ENCODE measurements around the gene TLE2. TPM values are rescaled to one million over a fixed set of nuclear protein-coding genes. Genes with fewer than 3 reads are reported as not detected.

TLE2 gene
- total RNA-seq, 1 experiment from 2014 or later, result 35.6 TPM

- peak overlapping the region; percentile 81 for H3K9ac ChIP-seq (ENCODE audit: low read length)
- BruUV-seq (replicated peaks), result no TSS peak
- intact Hi-C loops (cut with micrococcal nuclease), result no loop called here
- TF ChIP-seq CTCF (IDR thresholded peaks at IDR 0.05 in 2 of 3, conservative IDR thresholded peaks at IDR 0.05 in 1 of 3; ENCODE audit: borderline replicate concordance in 1 of 3, insufficient read depth in 1 of 3, low read depth in 2 of 3, low read length in 2 of 3) (peak in 2 of 3 experiments; percentile 17 to 26; a peak in 3 of 6 replicates), CEBPB (IDR thresholded peaks at IDR 0.05; ENCODE audit: low read depth) (no peak), ZFX (IDR thresholded peaks at IDR 0.05) (peak; percentile 61), ZNF274 (IDR thresholded peaks at IDR 0.05; ENCODE audit: low read depth, low read length) (no peak), TCF7L2 (IDR thresholded peaks at IDR 0.05; ENCODE audit: borderline replicate concordance, extremely low read depth, insufficient read depth, insufficient read length) (no peak), ELF1 (IDR thresholded peaks at IDR 0.05; ENCODE audit: borderline replicate concordance, low read depth) (no peak), CBX3 (IDR thresholded peaks at IDR 0.05; ENCODE audit: low read depth) (no peak), EZH2 (IDR thresholded peaks at IDR 0.05) (no peak), JUND (IDR thresholded peaks at IDR 0.05) (no peak), SP1 (IDR thresholded peaks at IDR 0.05; ENCODE audit: low read depth) (no peak), EGR1 (IDR thresholded peaks at IDR 0.05; ENCODE audit: low read depth) (peak; percentile 69), ZBTB33 (IDR thresholded peaks at IDR 0.05; ENCODE audit: extremely low read depth, insufficient replicate concordance, low read length) (no peak), REST (IDR thresholded peaks at IDR 0.05; ENCODE audit: low read depth) (no peak), POLR2AphosphoS5 (IDR thresholded peaks at IDR 0.05; ENCODE audit: low read depth, low read length) (peak; percentile 36; the same call in 1 of the 2 replicates), YY1 (IDR thresholded peaks at IDR 0.05; ENCODE audit: extremely low read depth, insufficient replicate concordance, low read depth, low read length) (no peak), FOSL1 (IDR thresholded peaks at IDR 0.05; ENCODE audit: low read depth) (no peak), EZH2phosphoT487 (IDR thresholded peaks at IDR 0.05; ENCODE audit: borderline replicate concordance) (no peak), ATF3 (IDR thresholded peaks at IDR 0.05) (no peak)
Measured at GRCh38 chr19:3061182-3062161, 32.4 kb upstream of the TLE2 start.

More at GRCh38 chr19:3061182-3062161, 32.4 kb upstream of the TLE2 start:
- ATAC-seq (peak; percentile 54), DNase-seq (ENCODE audit: low read depth, low spot score) (no peak)
- Histone ChIP-seq H3K27ac (ENCODE audit: low read depth, low read length) (peak overlapping the region; percentile 91), H3K27me3 (ENCODE audit: insufficient read depth, low read length) (no peaks in the 10 kb centered on the region), H3K9me2 (ENCODE audit: insufficient read depth) (no peaks in the 10 kb centered on the region), H3K4me1 (ENCODE audit: control insufficient read depth in 1 of 2, insufficient read depth in 2 of 2, low read length in 2 of 2) (peaks cover 16 to 40% of the 10 kb centered on the region in 2 experiments), H4K20me1 (ENCODE audit: insufficient read depth) (no peaks in the 10 kb centered on the region), H3K4me3 (replicated peaks in 1 of 2; ENCODE audit: low read depth in 1 of 2, low read length in 2 of 2) (peak overlapping the region; percentile 72 to 80), H3K79me2 (ENCODE audit: insufficient read depth, low read length) (peaks cover 41% of the 10 kb centered on the region), H3K36me3 (ENCODE audit: control insufficient read depth in 1 of 2, insufficient read depth in 2 of 2, low read length in 2 of 2) (peaks cover 12 to 15% of the 10 kb centered on the region in 2 experiments), H3K9me3 (ENCODE audit: control insufficient read depth in 1 of 2, insufficient read depth in 1 of 2, low read depth in 1 of 2, low read length in 2 of 2) (no peaks in the 10 kb centered on the region), H3K4me2 (ENCODE audit: low read length) (peak overlapping the region; percentile 71), H2AFZ (ENCODE audit: low read depth, low read length, poor library complexity, severe bottlenecking) (no peak overlapping the region)
- CTCF ChIA-PET, result interaction anchor here (1.0 kb wide), 1 partner anchor 12 kb away, joined by 4 read pairs; no protein-coding TSS in a partner anchor
- POLR2A ChIA-PET, result interaction anchor here (0.6 kb wide), 1 partner anchor 9 kb away, joined by 4 read pairs; no protein-coding TSS in a partner anchor
- RAD21 ChIA-PET (ENCODE audit: low non-redundant PET in 1 of 2, low total read pairs in 2 of 2, uncharacterized antibody in 2 of 2, unreplicated experiment in 2 of 2), result no interaction called here

Data from HCT116 (cell line).